H1 (cell line): Measurements from ENCODE around the gene RNF141. TPM values are rescaled to one million over a fixed set of nuclear protein-coding genes. Genes with fewer than 3 reads are reported as not detected.

Experiments
- CTCF ChIA-PET: fragments of 300-600 bp; sonication (Branson Sonifier 250); formaldehyde crosslinking; loops from one replicate; lab custom pipeline; 2021; ENCODE audit not compliant: partially characterized antibody; lab: Charles Lee
- POLR2A ChIA-PET: fragments of 300-600 bp; sonication (Branson Sonifier 250); formaldehyde crosslinking; loops from one replicate; lab custom pipeline; 2021; ENCODE audit warnings: inconsistent platforms; ENCODE audit not compliant: partially characterized antibody; lab: Charles Lee
- DNase-seq, 2 experiments: peaks; one replicate each; pipeline versions ENCODE4 v3.0.0 to v3.0.0-alpha.2; 2010 to 2022; ENCODE audit warnings: low spot score in 2 of 2, low read depth in 1 of 2, mixed read lengths in 1 of 2
- FAIRE-seq: peaks from 2 replicates; lab custom pipeline; 2011; peaks lifted over from hg19 to GRCh38; lab: Jason Lieb, UNC
- H2AFZ ChIP-seq: 2 replicates; pipeline ENCODE4 v1.8.1; 2012; ENCODE audit warnings: low read length, inconsistent platforms
- H2AK5ac ChIP-seq: 2 replicates; pipeline ENCODE4 v1.6.1; 2013; ENCODE audit warnings: low read depth, low read length
- H2BK120ac ChIP-seq: replicated peaks from 2 replicates; pipeline ENCODE3; 2013; ENCODE audit warnings: low read depth, low read length, inconsistent platforms
- H2BK12ac ChIP-seq: 2 replicates; pipeline ENCODE4 v1.6.1; 2013; ENCODE audit warnings: low read depth, low read length
- H2BK15ac ChIP-seq: 2 replicates; pipeline ENCODE4 v1.6.1; 2013; ENCODE audit warnings: low read length
- H2BK20ac ChIP-seq: 2 replicates; pipeline ENCODE4 v1.6.1; 2013; ENCODE audit warnings: low read length
- H2BK5ac ChIP-seq: 2 replicates; pipeline ENCODE4 v1.6.1; 2013; ENCODE audit warnings: low read depth, low read length
- H3K14ac ChIP-seq: 2 replicates; pipeline ENCODE4 v1.6.1; 2013; ENCODE audit warnings: inconsistent platforms; ENCODE audit not compliant: insufficient read length
- H3K18ac ChIP-seq: 2 replicates; pipeline ENCODE4 v1.6.1; 2013; ENCODE audit warnings: low read length; ENCODE audit errors: extremely low read depth
- H3K23ac ChIP-seq: 2 replicates; pipeline ENCODE4 v1.6.1; 2013; ENCODE audit warnings: inconsistent platforms; ENCODE audit not compliant: insufficient read length
- H3K23me2 ChIP-seq: 2 replicates; pipeline ENCODE4 v1.6.1; 2013; ENCODE audit warnings: low read depth, low read length
- H3K27ac ChIP-seq: 2 replicates; pipeline ENCODE4 v1.6.1; 2011; ENCODE audit warnings: low read depth, low read length, inconsistent platforms
- H3K27me3 ChIP-seq, 4 experiments: replicated peaks in 1 of 4; 1 replicate in 1 of 4; 2 replicates in 3 of 4; pipeline versions ENCODE4 v1.6.1 to v1.8.1; 2011 to 2013; ENCODE audit warnings: low read length in 3 of 4, mild to moderate bottlenecking in 3 of 4, inconsistent platforms in 2 of 4, mixed read lengths in 2 of 4, moderate library complexity in 1 of 4; ENCODE audit not compliant: control insufficient read depth in 3 of 4, insufficient read depth in 3 of 4; ENCODE audit errors: extremely low read depth in 1 of 4
- H3K36me3 ChIP-seq, 4 experiments: 2 replicates each; pipeline versions ENCODE4 v1.6.1 to v1.8.1; 2011 to 2013; ENCODE audit warnings: mild to moderate bottlenecking in 4 of 4, low read length in 3 of 4, moderate library complexity in 2 of 4, control low read depth in 1 of 4, inconsistent platforms in 1 of 4; ENCODE audit not compliant: insufficient read depth in 4 of 4, control insufficient read depth in 2 of 4
- H3K4ac ChIP-seq: replicated peaks from 2 replicates; pipeline ENCODE3; 2013; ENCODE audit warnings: low read length, low read depth, mixed read lengths, inconsistent platforms; ENCODE audit not compliant: insufficient read length
- H3K4me1 ChIP-seq, 4 experiments: replicated peaks in 1 of 4; 1 replicate in 1 of 4; 2 replicates in 3 of 4; pipeline versions ENCODE4 v1.6.1 to v1.8.1; 2011 to 2013; ENCODE audit warnings: low read length in 3 of 4, inconsistent platforms in 2 of 4, mixed read lengths in 1 of 4; ENCODE audit not compliant: insufficient read depth in 4 of 4, control insufficient read depth in 3 of 4
- H3K4me2 ChIP-seq, 2 experiments: 2 replicates each; pipeline versions ENCODE4 v1.6.1 to v1.8.1; 2011 to 2013; ENCODE audit warnings: low read depth in 2 of 2, low read length in 2 of 2, control low read depth in 1 of 2, inconsistent platforms in 1 of 2, mild to moderate bottlenecking in 1 of 2; ENCODE audit not compliant: insufficient read depth in 1 of 2
- H3K4me3 ChIP-seq, 4 experiments: fragments of 200-600, 300-600 bp in 1 of 4; sonication (generic), shearing (Covaris generic), sonication (Bioruptor Twin) in 1 of 4; 2 replicates each; pipeline versions ENCODE4 v1.5.1 to v1.8.1; 2011 to 2016; ENCODE audit warnings: low read length in 4 of 4, low read depth in 3 of 4, control low read depth in 2 of 4, inconsistent platforms in 2 of 4, mild to moderate bottlenecking in 2 of 4, mixed read lengths in 1 of 4, moderate library complexity in 1 of 4; ENCODE audit not compliant: insufficient read depth in 2 of 4; ENCODE audit errors: extremely low read depth in 1 of 4
- H3K56ac ChIP-seq: replicated peaks from 2 replicates; pipeline ENCODE3; 2013; ENCODE audit warnings: low read depth, mild to moderate bottlenecking, mixed read lengths, low read length, inconsistent platforms; ENCODE audit not compliant: insufficient read length
- H3K79me1 ChIP-seq: 2 replicates; pipeline ENCODE4 v1.6.1; 2013; ENCODE audit warnings: low read depth, low read length, control low read depth
- H3K79me2 ChIP-seq, 2 experiments: 2 replicates each; pipeline versions ENCODE4 v1.6.1 to v1.8.1; 2012 to 2013; ENCODE audit warnings: low read length in 2 of 2, mild to moderate bottlenecking in 2 of 2, inconsistent platforms in 1 of 2; ENCODE audit not compliant: insufficient read depth in 2 of 2, control insufficient read depth in 1 of 2
- H3K9ac ChIP-seq, 4 experiments: replicated peaks in 1 of 4; 1 replicate in 1 of 4; 2 replicates in 3 of 4; pipeline versions ENCODE4 v1.6.1 to v1.8.1; 2011 to 2013; ENCODE audit warnings: low read depth in 3 of 4, low read length in 3 of 4, control low read depth in 2 of 4, mild to moderate bottlenecking in 2 of 4, moderate library complexity in 2 of 4, inconsistent platforms in 1 of 4; ENCODE audit errors: extremely low read depth in 1 of 4
- H3K9me3 ChIP-seq, 2 experiments: 2 replicates each; pipeline versions ENCODE4 v1.6.1 to v1.8.1; 2012 to 2013; ENCODE audit warnings: mild to moderate bottlenecking in 2 of 2, moderate library complexity in 2 of 2, control low read depth in 1 of 2, inconsistent platforms in 1 of 2, low read depth in 1 of 2, low read length in 1 of 2, mixed read lengths in 1 of 2; ENCODE audit not compliant: insufficient read depth in 2 of 2
- H4K20me1 ChIP-seq, 2 experiments: replicated peaks in 1 of 2; 2 replicates each; pipeline versions ENCODE3 to v1.8.1; 2011 to 2013; ENCODE audit warnings: inconsistent platforms in 2 of 2, low read length in 2 of 2, mild to moderate bottlenecking in 1 of 2; ENCODE audit not compliant: insufficient read depth in 2 of 2, control insufficient read depth in 1 of 2
- H4K5ac ChIP-seq: 2 replicates; pipeline ENCODE4 v1.6.1; 2013; ENCODE audit warnings: low read length, low read depth, mixed read lengths, inconsistent platforms; ENCODE audit not compliant: insufficient read length
- H4K8ac ChIP-seq: 2 replicates; pipeline ENCODE4 v1.8.0; 2013; ENCODE audit warnings: mild to moderate bottlenecking, moderate library complexity, low read length, inconsistent platforms; ENCODE audit not compliant: insufficient read depth; ENCODE audit errors: extremely low read depth
- H4K91ac ChIP-seq: replicated peaks from 2 replicates; pipeline ENCODE3; 2013; ENCODE audit warnings: low read length, mixed read lengths, inconsistent platforms; ENCODE audit not compliant: insufficient read length
- BCL11A ChIP-seq, 2 experiments: IDR thresholded peaks; one replicate each; pipeline ENCODE4 v1.6.1; 2011; ENCODE audit warnings: low read depth in 2 of 2, low read length in 2 of 2, mild to moderate bottlenecking in 2 of 2
- EZH2 ChIP-seq: fragments of 200-600 bp; sonication (generic); IDR thresholded peaks from 2 replicates; pipeline ENCODE4 v1.7.1; 2012; ENCODE audit warnings: low read depth, mild to moderate bottlenecking, moderate library complexity, low read length, inconsistent platforms; ENCODE audit not compliant: severe bottlenecking
- GABPA ChIP-seq: IDR thresholded peaks from 2 replicates; pipeline ENCODE4 v1.6.1; 2011; ENCODE audit warnings: mild to moderate bottlenecking, low read length, moderate library complexity, borderline replicate concordance; ENCODE audit not compliant: insufficient read depth
- HDAC2 ChIP-seq, 2 experiments: fragments of 300-600 bp in 1 of 2; sonication (generic) in 1 of 2; IDR thresholded peaks; 2 replicates each; pipeline ENCODE4 v1.6.1; 2011 to 2012; ENCODE audit warnings: low read depth in 2 of 2, low read length in 2 of 2, mild to moderate bottlenecking in 2 of 2, moderate library complexity in 2 of 2, borderline replicate concordance in 1 of 2, inconsistent platforms in 1 of 2
- MAX ChIP-seq: IDR thresholded peaks from 2 replicates; pipeline ENCODE4 v1.6.1; 2012; ENCODE audit warnings: inconsistent platforms
- NRF1 ChIP-seq: IDR thresholded peaks from 2 replicates; pipeline ENCODE4 v1.6.1; 2011; ENCODE audit warnings: mild to moderate bottlenecking, low read depth, low read length, improper control_type of control experiment
- RFX5 ChIP-seq: IDR thresholded peaks from 2 replicates; pipeline ENCODE4 v1.6.1; 2011; ENCODE audit warnings: low read depth, low read length, improper control_type of control experiment, borderline replicate concordance
- SIN3A ChIP-seq, 2 experiments: IDR thresholded peaks in 1 of 2; conservative IDR thresholded peaks in 1 of 2; 2 replicates each; pipeline ENCODE4 v1.6.1; 2011 to 2012; ENCODE audit warnings: low read length in 2 of 2, improper control_type of control experiment in 1 of 2, low read depth in 1 of 2, mild to moderate bottlenecking in 1 of 2
- TEAD4 ChIP-seq: IDR thresholded peaks from 2 replicates; pipeline ENCODE4 v1.6.1; 2012; ENCODE audit warnings: low read depth, low read length, inconsistent platforms, mixed read lengths
- WGBS, 2 experiments: shearing (Covaris generic) in 1 of 2; methylation state at CpG; one replicate each; pipeline versions ENCODE4 v1.1.6 to v1.1.7; 2013 to 2015; ENCODE audit warnings: low lambda C conversion rate in 2 of 2, mixed read lengths in 2 of 2, inconsistent platforms in 1 of 2, low coverage in 1 of 2, missing lambda C conversion rate in 1 of 2; ENCODE audit not compliant: insufficient replicate concordance in 2 of 2, insufficient coverage in 1 of 2, insufficient read length in 1 of 2; ENCODE audit errors: extremely low coverage in 1 of 2, missing lambda C conversion rate in 1 of 2; 5-methylcytosine and 5-hydroxymethylcytosine counted together
- polyA plus RNA-seq, 7 experiments: library from polyadenylated mRNA; depleted of rRNA in 3 of 7; stranded (reverse) in 5 of 7; unstranded in 2 of 7; fragments of >200 nt in 5 of 7; fragments of 200-250 nt in 2 of 7; gene quantifications; 1 replicate in 5 of 7; 2 replicates in 1 of 7; 4 replicates in 1 of 7; pipeline versions ENCODE4 v1.2.1 to v1.2.3, GENCODE V29; 2011 to 2013; ENCODE audit warnings: missing spikeins in 2 of 7, mixed read lengths in 2 of 7
- total RNA-seq: library from RNA; stranded (reverse); fragmentation: NEBNext Ultra II Directional; extraction: Animal tissue kit (Norgen Biotek cat#: 25700); gene quantifications from 2 replicates; pipeline ENCODE4 v1.2.1, GENCODE V29; 2021

RNF141 gene
- total and polyA plus RNA-seq, 2 of the 8 experiments (the other 6 are each of a cell fraction or from before 2014, with no cell fraction given) = 8.5 to 22.8 TPM

GRCh38 chr11:10561043-10561818, 20.2 kb upstream of the RNF141 start:
- Histone ChIP-seq H3K4ac (no peak overlapping the region), H3K27me3 (no peaks in the 10 kb centered on the region; a peak in 1 of 7 replicates), H3K9ac (no peak overlapping the region), H4K8ac (no peak overlapping the region), H2BK12ac (no peak overlapping the region), H4K20me1 (no peaks in the 10 kb centered on the region), H3K14ac (no peak overlapping the region), H3K9me3 (no peaks in the 10 kb centered on the region), H2BK120ac (no peak overlapping the region), H3K36me3 (no peaks in the 10 kb centered on the region), H3K79me1 (no peaks in the 10 kb centered on the region), H3K56ac (no peak overlapping the region), H4K5ac (no peak overlapping the region), H2BK20ac (no peak overlapping the region), H3K4me2 (no peak overlapping the region), H3K23ac (no peak overlapping the region), H3K4me3 (no peak overlapping the region), H2AFZ (no peak overlapping the region), H3K79me2 (no peaks in the 10 kb centered on the region), H3K23me2 (no peaks in the 10 kb centered on the region; the same call in 1 of the 2 replicates), H2AK5ac (no peak overlapping the region), H2BK5ac (no peak overlapping the region), H4K91ac (no peak overlapping the region), H3K18ac (no peak overlapping the region), H3K27ac (no peak overlapping the region), H3K4me1 (peaks cover 0 to 4% (median 1%) of the 10 kb centered on the region in 4 experiments; a peak in 2 of 7 replicates), H2BK15ac (no peak overlapping the region)
- POLR2A ChIA-PET = no interaction called here
- DNase-seq = no peak
- CTCF ChIA-PET = interaction anchor here (1.2 to 1.3 kb wide), 3 partner anchors 20 to 155 kb away, joined by 3 to 6 read pairs (median 4); partner anchors contain the start of gene RNF141
- 86% methylated on average over 3 of the region's 3 CpGs; no CpG with 5 or more reads in 1 of the 2 experiments for WGBS, 2 experiments
- no peak for FAIRE-seq
- TF ChIP-seq BCL11A (IDR thresholded peaks at IDR 0.05; ENCODE audit: low read depth in 2 of 2, low read length in 2 of 2) (no peak), MAX (no peak), SIN3A (conservative IDR thresholded peaks at IDR 0.05 in 1 of 2, IDR thresholded peaks at IDR 0.05 in 1 of 2; ENCODE audit: low read depth in 1 of 2, low read length in 2 of 2) (no peak), GABPA (no peak), HDAC2 (IDR thresholded peaks at IDR 0.05; ENCODE audit: borderline replicate concordance in 1 of 2, low read depth in 2 of 2, low read length in 2 of 2) (no peak), EZH2 (no peak), RFX5 (no peak), TEAD4 (no peak), NRF1 (no peak)
